Measurements from ENCODE around the gene SGTB. TPM values are rescaled to one million over a fixed set of nuclear protein-coding genes. Genes with fewer than 3 reads are reported as not detected.
"Not testable (repeated sequence)": the region's sequence is repeated elsewhere in the genome, so short reads cannot be mapped to it uniquely, and the experiment has no call there.

SGTB gene
- total RNA-seq, 1 donor from 2014 or later: 24.7 TPM

DNA sequence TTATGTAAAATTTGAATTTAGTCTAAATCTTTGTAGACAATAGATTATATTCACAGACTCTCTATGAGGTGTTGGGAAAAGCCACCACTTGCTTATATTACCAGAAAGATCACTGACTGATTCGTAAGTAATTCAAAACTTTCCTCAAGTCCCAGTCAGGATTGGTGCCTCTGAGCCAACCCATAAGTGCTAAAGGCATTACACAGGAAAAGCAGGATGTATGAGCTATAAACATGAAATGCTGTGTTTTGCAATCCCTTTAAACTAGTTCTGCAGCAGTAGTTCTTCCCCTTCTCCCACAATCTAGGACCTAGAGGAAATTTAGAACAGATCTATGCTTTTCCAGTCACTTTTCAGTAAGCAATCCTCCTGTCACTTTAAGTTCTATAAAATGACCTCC lies 49.1 kb downstream of the SGTB start:
- no peak for DNase-seq (ENCODE audit: low read depth)

DNA sequence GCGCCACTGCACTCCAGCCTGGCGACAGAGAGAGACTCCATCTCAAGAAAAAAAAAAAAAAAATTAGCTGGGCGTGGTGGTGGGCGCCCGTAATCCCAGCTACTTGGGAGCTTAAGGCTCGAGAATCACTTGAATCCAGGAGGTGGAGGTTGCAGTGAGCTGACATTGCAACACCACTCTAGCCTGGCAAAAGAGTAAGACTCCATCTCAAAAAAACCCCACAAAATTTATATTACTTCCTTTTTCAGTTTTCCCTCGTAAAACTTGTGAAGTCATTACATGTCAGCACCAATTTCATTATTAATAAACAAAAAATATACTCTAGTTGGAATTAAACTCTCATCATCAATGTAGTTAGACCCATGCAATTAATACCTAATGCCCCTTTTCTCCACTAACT lies 53.2 kb downstream of the SGTB start:
- no peak for DNase-seq (ENCODE audit: low read depth)

DNA sequence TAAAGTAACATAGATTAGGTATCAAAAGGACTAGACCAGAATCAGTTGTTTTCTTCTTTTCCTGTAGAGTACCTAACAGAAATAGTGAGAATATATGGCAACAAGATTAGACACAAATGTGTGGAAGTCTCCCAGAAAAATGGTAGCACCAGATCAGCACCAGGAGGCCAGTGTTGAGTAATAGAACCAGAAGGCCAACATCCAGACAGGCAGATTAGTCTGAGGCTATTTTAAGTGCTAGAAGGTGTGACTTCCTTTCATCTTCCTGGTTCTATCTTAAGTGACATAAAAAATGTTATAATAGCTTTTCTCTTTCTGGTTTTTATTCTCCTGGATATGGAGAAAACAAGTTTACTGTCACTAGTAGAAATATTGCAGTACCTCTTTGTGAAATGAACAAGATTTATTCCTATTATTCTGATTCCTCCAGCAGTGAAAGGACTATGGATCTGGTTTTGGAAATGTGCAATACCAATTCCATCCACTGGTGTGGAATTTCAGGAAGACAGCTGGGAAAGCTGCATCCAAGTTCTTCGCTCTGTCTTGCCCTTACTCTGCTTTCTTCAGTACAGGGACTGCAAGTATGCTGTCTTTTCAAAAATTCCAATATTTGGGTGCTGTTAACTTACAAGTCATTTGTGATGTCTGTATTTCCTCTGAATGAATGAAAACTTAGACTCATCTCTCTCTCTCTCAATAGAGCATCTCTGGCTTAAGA lies 57.9 kb downstream of the SGTB start:
- DNase-seq (ENCODE audit: low read depth): peak; percentile 56

GRCh38 chr5:65654713-65655112 lies 67.2 kb downstream of the SGTB start:
- no peak for DNase-seq (ENCODE audit: low read depth)

DNA sequence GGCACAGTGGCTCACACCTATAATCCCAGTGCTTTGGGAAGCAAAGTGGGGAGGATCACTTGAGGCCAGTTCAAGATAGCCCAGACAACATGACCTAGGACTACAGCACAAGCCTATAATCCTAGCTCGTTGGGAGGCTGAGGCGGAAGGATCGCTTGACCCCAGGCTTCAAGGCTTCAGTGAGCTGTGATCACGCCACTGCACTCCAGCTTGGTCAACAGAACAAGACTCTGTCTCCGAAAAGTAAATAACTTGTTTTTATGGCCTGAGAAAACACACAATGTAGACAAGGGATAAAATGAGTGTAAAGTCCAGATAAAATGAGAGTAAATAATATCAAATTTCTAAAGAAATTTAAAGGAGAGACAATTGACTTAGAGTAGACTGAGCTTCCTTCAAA lies 70.8 kb downstream of the SGTB start:
- DNase-seq (ENCODE audit: low read depth): no peak

GRCh38 chr5:65647941-65648340 lies 74.0 kb downstream of the SGTB start:
- DNase-seq (ENCODE audit: low read depth): no peak

- no peak for DNase-seq (ENCODE audit: low read depth)
These were observed 75.0 kb downstream of the SGTB start for GRCh38 chr5:65646938-65647337.

- DNase-seq (ENCODE audit: low read depth): no peak
These were observed 81.7 kb downstream of the SGTB start for GRCh38 chr5:65640240-65640639.

GRCh38 chr5:65630981-65631380 lies 90.9 kb downstream of the SGTB start:
- DNase-seq (ENCODE audit: low read depth): no peak

- DNase-seq (ENCODE audit: low read depth): peak; percentile 3
These were observed 96.2 kb downstream of the SGTB start for GRCh38 chr5:65625743-65626142.

DNA sequence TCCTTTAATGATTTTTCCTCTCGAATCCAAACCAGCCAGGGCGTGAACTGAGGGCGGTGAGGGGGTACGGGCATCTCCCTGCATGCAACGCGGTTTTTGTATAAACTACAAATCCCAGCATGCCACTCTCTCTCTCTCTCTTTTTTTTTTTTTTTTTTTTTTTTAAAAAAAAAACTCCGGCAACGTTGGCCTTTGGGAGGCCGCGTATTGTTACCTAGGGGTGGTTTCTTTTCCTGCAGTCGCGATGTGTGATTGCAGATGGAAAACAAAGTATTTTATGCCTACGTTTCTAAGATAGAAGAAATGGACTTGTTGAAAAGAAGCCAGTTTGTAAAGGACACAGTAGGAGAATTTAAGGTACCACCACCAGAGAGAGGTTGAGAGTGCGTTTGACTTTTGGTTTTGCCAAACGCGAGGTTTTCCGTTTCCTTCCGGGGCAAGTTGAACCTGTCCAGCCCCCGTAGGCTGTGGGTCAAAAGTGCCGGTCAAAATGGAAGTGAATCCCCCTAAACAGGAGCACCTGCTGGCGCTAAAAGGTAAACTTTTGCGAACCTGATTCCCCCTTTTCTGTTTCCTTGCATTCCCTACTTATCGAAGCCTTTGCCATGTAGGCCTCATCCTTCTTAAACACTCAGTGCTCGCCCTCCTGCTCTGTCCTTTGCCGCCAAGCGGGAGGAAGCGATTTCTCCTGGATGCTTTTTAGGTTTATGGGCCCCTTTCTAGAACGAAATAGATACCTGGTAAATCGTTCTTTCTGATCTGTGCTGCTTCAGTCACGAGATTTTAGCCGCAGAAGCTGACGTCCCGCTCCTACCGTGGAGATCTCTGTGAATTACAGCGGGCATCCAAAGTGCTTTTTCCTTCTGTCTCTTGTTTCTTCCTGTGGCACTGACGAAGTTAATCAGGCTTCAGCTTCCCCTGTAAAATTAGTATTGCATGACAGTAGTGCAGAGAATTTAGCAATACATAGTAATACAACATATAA lies 97.0 kb downstream of the SGTB start, which contains the start of the genes SHLD3 and TRAPPC13:
Gene SHLD3, plus strand, starts transcription at position 457 of the 985 bp plus-strand sequence. CDS start 4,561 bp downstream, outside the sequence.
Gene TRAPPC13, plus strand, starts transcription at position 457 of the 985 bp plus-strand sequence. Its CDS starts 34 bp downstream, at position 491.
- DNase-seq (ENCODE audit: low read depth): peak; percentile 92

- peak; percentile 96 for DNase-seq (ENCODE audit: low read depth)
These were observed 97.8 kb downstream of the SGTB start, which contains the start of gene TRIM23 for GRCh38 chr5:65624025-65624570. Gene TRIM23, minus strand, starts transcription at chr5:65624333. Its CDS starts 59 bp downstream, at chr5:65624274.

DNA sequence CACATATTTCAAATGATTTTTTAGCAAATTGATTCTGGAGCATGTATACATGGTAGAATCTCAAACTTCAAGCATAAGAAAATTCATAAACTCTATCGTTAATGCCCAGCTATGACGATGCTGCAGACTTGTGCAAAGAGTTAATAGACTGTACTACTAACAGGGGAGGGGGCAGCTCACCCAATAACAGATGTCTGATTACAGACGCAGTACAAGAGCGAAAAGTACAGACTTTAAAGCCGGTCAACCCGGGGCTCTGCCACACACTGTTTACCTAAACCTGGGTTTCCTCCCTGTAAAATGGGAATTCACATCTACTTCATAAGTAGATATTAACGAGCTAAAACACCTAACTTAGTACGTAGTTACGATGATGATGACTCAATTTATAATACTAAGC lies 98.4 kb downstream of the SGTB start:
- no peak for DNase-seq (ENCODE audit: low read depth)

GRCh38 chr5:65621961-65622360 lies 99.9 kb downstream of the SGTB start:
- DNase-seq (ENCODE audit: low read depth): not testable (repeated sequence)

- DNase-seq (ENCODE audit: low read depth): no peak
These were observed 101.9 kb downstream of the SGTB start for GRCh38 chr5:65620021-65620420.

Other genes with a start within 250 kb of the SGTB start
- 13.2 and 17.0 TPM in 2 replicates for gene ADAMTS6, start 240.2 kb downstream of the SGTB start, total RNA-seq
- 0.96 and 1.5 TPM in 2 replicates for gene CENPK, start 158.9 kb downstream of the SGTB start, total RNA-seq
- 24.2 and 25.4 TPM in 2 replicates for gene PPWD1, start 158.8 kb downstream of the SGTB start, total RNA-seq
- 25.9 and 30.4 TPM in 2 replicates for gene TRIM23, start 97.8 kb downstream of the SGTB start, total RNA-seq
- gene SHLD3, start 97.1 kb downstream of the SGTB start, total RNA-seq: 2.5 TPM in 2 replicates
- 36.5 and 52.1 TPM in 2 replicates for gene TRAPPC13, start 97.1 kb downstream of the SGTB start, total RNA-seq
- gene NLN, start 96 bp upstream of the SGTB start, total RNA-seq: 26.3 and 31.1 TPM in 2 replicates
- gene ERBIN, start 204.5 kb upstream of the SGTB start, total RNA-seq: 56.6 and 62.8 TPM in 2 replicates

All from myocyte (in vitro differentiated cells).